Hepatocyte (in vitro differentiated cells): ENCODE results near the gene PABPC1L2A. TPM values are rescaled to one million over a fixed set of nuclear protein-coding genes. Genes with fewer than 3 reads are reported as not detected.
A peak's percentile ranks its signal among the peaks of the same experiment; 100 is the strongest.
"Not testable (repeated sequence)": the region's sequence is repeated elsewhere in the genome, so short reads cannot be mapped to it uniquely, and the experiment has no call there.

Experiments
- DNase-seq: peaks from one replicate; pipeline ENCODE4 v3.0.0-alpha.2; 2016; ENCODE audit warnings: low spot score
- H2AFZ ChIP-seq: fragments of 200-600 bp; sonication (generic); 2 replicates; pipeline ENCODE4 v1.6.0; 2016; ENCODE audit warnings: antibody characterized with exemption, mild to moderate bottlenecking
- H3K27ac ChIP-seq: fragments of 200-600 bp; sonication (generic); 2 replicates; pipeline ENCODE4 v1.5.1; 2016; ENCODE audit warnings: mild to moderate bottlenecking
- H3K27me3 ChIP-seq: fragments of 200-600 bp; sonication (generic); 2 replicates; pipeline ENCODE4 v1.6.1; 2016
- H3K36me3 ChIP-seq: fragments of 200-600 bp; sonication (generic); replicated peaks from 2 replicates; pipeline ENCODE4 v1.5.1; 2016; ENCODE audit warnings: low read depth; ENCODE audit not compliant: insufficient read depth
- H3K4me1 ChIP-seq: fragments of 200-600 bp; sonication (generic); 2 replicates; pipeline ENCODE4 v1.5.1; 2016; ENCODE audit warnings: mild to moderate bottlenecking, moderate library complexity; ENCODE audit not compliant: insufficient read depth
- H3K4me2 ChIP-seq: fragments of 200-600 bp; sonication (generic); 2 replicates; pipeline ENCODE4 v1.6.0; 2016
- H3K4me3 ChIP-seq: fragments of 200-600 bp; sonication (generic); 2 replicates; pipeline ENCODE4 v1.5.1; 2016; ENCODE audit warnings: mild to moderate bottlenecking
- H3K79me2 ChIP-seq: fragments of 200-600 bp; sonication (generic); 2 replicates; pipeline ENCODE4 v1.6.0; 2017; ENCODE audit warnings: mild to moderate bottlenecking
- H3K9me2 ChIP-seq: fragments of 200-600 bp; sonication (generic); replicated peaks from 2 replicates; pipeline ENCODE4 v1.6.0; 2017; ENCODE audit warnings: mild to moderate bottlenecking; ENCODE audit not compliant: insufficient read depth
- H3K9me3 ChIP-seq: fragments of 200-600 bp; sonication (generic); 2 replicates; pipeline ENCODE4 v1.5.1; 2016; ENCODE audit warnings: low read depth, mild to moderate bottlenecking
- H4K20me1 ChIP-seq: fragments of 200-600 bp; sonication (generic); 2 replicates; pipeline ENCODE4 v1.6.0; 2016; ENCODE audit warnings: mild to moderate bottlenecking; ENCODE audit not compliant: insufficient read depth, poor library complexity, severe bottlenecking
- EZH2 ChIP-seq: fragments of 200-600 bp; sonication (generic); IDR thresholded peaks from 2 replicates; pipeline ENCODE4 v1.6.1; 2016; ENCODE audit warnings: antibody characterized with exemption, mild to moderate bottlenecking, borderline replicate concordance
- EZH2phosphoT487 ChIP-seq: fragments of 200-600 bp; sonication (generic); IDR thresholded peaks from one replicate; pipeline ENCODE4 v1.6.1; 2018; ENCODE audit warnings: antibody characterized with exemption, mild to moderate bottlenecking, low read depth, moderate library complexity; ENCODE audit not compliant: unreplicated experiment, severe bottlenecking
- WGBS: methylation state at CpG from one replicate; pipeline ENCODE4 v1.1.6; 2016; ENCODE audit warnings: low lambda C conversion rate; ENCODE audit errors: missing lambda C conversion rate; 5-methylcytosine and 5-hydroxymethylcytosine counted together
- polyA plus RNA-seq: library from polyadenylated mRNA; unstranded; fragments of >200 nt; fragmentation: Nextera tagmentation; extraction: Ambion mirVana; gene quantifications from 2 replicates; pipeline ENCODE4 v1.2.1, GENCODE V29; 2016
- total RNA-seq: library from RNA; depleted of rRNA; stranded (reverse); fragments of >200 nt; gene quantifications from 2 replicates; pipeline ENCODE4 v1.2.3, GENCODE V29; 2014
- TF ChIP-seq, protein P1 (sequence below): fragments of 200-600 bp; sonication (generic); IDR thresholded peaks from 2 replicates; pipeline ENCODE4 v1.5.1; 2016; ENCODE audit warnings: antibody characterized with exemption, mild to moderate bottlenecking; ENCODE audit not compliant: poor library complexity

Gene PABPC1L2A
- total and polyA plus RNA-seq, 2 experiments from 2014 or later = not detected

GRCh38 chrX:73086766-73087165 is 7.5 kb upstream of the PABPC1L2A start:
- H2AFZ ChIP-seq, H3K27me3 ChIP-seq, H3K36me3 ChIP-seq, H4K20me1 ChIP-seq, H3K4me3 ChIP-seq, H3K4me1 ChIP-seq, H3K9me3 ChIP-seq, H3K4me2 ChIP-seq, H3K27ac ChIP-seq, H3K9me2 ChIP-seq, H3K79me2 ChIP-seq: not testable (repeated sequence)
- WGBS = 6% methylated on average over 1 of the region's 1 CpG
- TF ChIP-seq, protein P1, sequence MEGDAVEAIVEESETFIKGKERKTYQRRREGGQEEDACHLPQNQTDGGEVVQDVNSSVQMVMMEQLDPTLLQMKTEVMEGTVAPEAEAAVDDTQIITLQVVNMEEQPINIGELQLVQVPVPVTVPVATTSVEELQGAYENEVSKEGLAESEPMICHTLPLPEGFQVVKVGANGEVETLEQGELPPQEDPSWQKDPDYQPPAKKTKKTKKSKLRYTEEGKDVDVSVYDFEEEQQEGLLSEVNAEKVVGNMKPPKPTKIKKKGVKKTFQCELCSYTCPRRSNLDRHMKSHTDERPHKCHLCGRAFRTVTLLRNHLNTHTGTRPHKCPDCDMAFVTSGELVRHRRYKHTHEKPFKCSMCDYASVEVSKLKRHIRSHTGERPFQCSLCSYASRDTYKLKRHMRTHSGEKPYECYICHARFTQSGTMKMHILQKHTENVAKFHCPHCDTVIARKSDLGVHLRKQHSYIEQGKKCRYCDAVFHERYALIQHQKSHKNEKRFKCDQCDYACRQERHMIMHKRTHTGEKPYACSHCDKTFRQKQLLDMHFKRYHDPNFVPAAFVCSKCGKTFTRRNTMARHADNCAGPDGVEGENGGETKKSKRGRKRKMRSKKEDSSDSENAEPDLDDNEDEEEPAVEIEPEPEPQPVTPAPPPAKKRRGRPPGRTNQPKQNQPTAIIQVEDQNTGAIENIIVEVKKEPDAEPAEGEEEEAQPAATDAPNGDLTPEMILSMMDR = peak; percentile 22
- peak; percentile 13 for DNase-seq

DNA sequence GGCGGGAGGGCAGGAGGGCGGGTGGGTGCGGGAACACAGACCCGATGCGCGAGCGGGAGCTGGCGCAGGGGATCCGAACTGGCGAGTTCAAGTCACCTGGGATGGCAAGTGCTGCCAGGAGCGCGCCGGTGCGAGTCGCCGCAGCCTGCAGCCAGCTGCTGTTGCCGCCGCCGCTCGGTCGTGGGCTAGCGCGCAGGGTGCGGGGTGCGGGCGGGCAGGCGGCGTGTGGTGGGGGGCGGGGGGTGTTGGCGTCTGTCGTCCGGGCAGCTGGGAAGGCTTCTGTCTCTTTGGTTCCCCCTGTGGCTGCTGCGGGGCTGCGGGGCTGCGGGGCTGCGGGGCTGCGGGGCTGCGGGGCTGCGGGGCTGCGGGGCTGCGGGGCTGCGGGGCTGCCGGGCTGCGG is 572 bp upstream of the PABPC1L2A start:
- H3K4me3 ChIP-seq, H3K4me1 ChIP-seq: not testable (repeated sequence)
- no CpG with 5 or more reads among the region's 44 CpGs for WGBS

GRCh38 chrX:73078597-73078996 is 715 bp downstream of the PABPC1L2A start:
- not testable (repeated sequence) for H3K4me1 ChIP-seq, H3K4me2 ChIP-seq, H2AFZ ChIP-seq, DNase-seq, H3K27me3 ChIP-seq, H3K79me2 ChIP-seq, H3K4me3 ChIP-seq, H3K27ac ChIP-seq, H3K9me3 ChIP-seq, H3K36me3 ChIP-seq, H4K20me1 ChIP-seq, H3K9me2 ChIP-seq
- WGBS = no CpG with 5 or more reads among the region's 19 CpGs

More for the DNA sequence above, 572 bp upstream of the PABPC1L2A start:
- H3K4me2 ChIP-seq, DNase-seq, H3K9me2 ChIP-seq, H3K79me2 ChIP-seq, H3K36me3 ChIP-seq, H2AFZ ChIP-seq, H3K9me3 ChIP-seq, H3K27ac ChIP-seq, H4K20me1 ChIP-seq, H3K27me3 ChIP-seq: not testable (repeated sequence)

GRCh38 chrX:73076838-73077237 is 2.5 kb downstream of the PABPC1L2A start:
- Histone ChIP-seq H3K4me2 (no peak overlapping the region), H3K79me2 (no peaks in the 10 kb centered on the region), H3K4me3 (no peak overlapping the region), H3K9me3 (no peaks in the 10 kb centered on the region), H4K20me1 (no peaks in the 10 kb centered on the region), H3K27me3 (no peaks in the 10 kb centered on the region), H3K4me1 (no peaks in the 10 kb centered on the region), H3K27ac (no peak overlapping the region), H3K9me2 (no peaks in the 10 kb centered on the region), H2AFZ (no peak overlapping the region), H3K36me3 (no peaks in the 10 kb centered on the region)
- 43% methylated on average over 2 of the region's 2 CpGs for WGBS
- TF ChIP-seq EZH2 = no peak
- TF ChIP-seq EZH2phosphoT487 = no peak
- TF ChIP-seq, protein P1 = no peak
- DNase-seq = no peak
